SU-DHL-6 (cell line): Measurements from ENCODE around the gene HMGB1.

Source experiments
- H2AFZ ChIP-seq: fragments of 200-600 bp; sonication (generic); 2 replicates; pipeline ENCODE4 v1.6.1; 2014; ENCODE audit warnings: low read depth, mild to moderate bottlenecking, moderate library complexity, mixed read lengths, antibody characterized with exemption, low read length; ENCODE audit not compliant: severe bottlenecking
- H3F3A ChIP-seq: fragments of 200-600 bp; shearing (Covaris generic); 2 replicates; pipeline ENCODE4 v1.6.0; 2016; ENCODE audit warnings: antibody characterized with exemption, mild to moderate bottlenecking; ENCODE audit not compliant: insufficient read depth
- H3K27ac ChIP-seq: fragments of 200-600 bp; sonication (generic); 2 replicates; pipeline ENCODE4 v1.5.1; 2016; ENCODE audit warnings: low read depth, mild to moderate bottlenecking, low read length, moderate library complexity, mixed read lengths
- H3K27me3 ChIP-seq: fragments of 200-600 bp; sonication (generic), shearing (Covaris generic); 2 replicates; pipeline ENCODE4 v1.6.0; 2014; ENCODE audit warnings: mild to moderate bottlenecking, low read length
- H3K36me3 ChIP-seq: fragments of 200-600 bp; sonication (generic); 2 replicates; pipeline ENCODE4 v1.6.1; 2014; ENCODE audit warnings: mild to moderate bottlenecking, low read length, mixed read lengths
- H3K4me2 ChIP-seq: fragments of 300-600, 200-600 bp; shearing (Covaris generic), sonication (generic); 2 replicates; pipeline ENCODE4 v1.6.0; 2014; ENCODE audit warnings: low read length, low read depth, mild to moderate bottlenecking; ENCODE audit not compliant: poor library complexity, severe bottlenecking
- H3K4me3 ChIP-seq: fragments of 200-600 bp; sonication (generic); 2 replicates; pipeline ENCODE4 v1.5.1; 2014; ENCODE audit warnings: antibody characterized with exemption, low read length, mild to moderate bottlenecking, mixed read lengths; ENCODE audit not compliant: insufficient read depth, poor library complexity, severe bottlenecking
- H3K79me2 ChIP-seq: fragments of 200-600 bp; sonication (generic); 2 replicates; pipeline ENCODE4 v1.6.1; 2014; ENCODE audit warnings: mild to moderate bottlenecking, low read length, moderate library complexity; ENCODE audit not compliant: insufficient read depth
- H3K9ac ChIP-seq: fragments of 200-600 bp; sonication (generic); 2 replicates; pipeline ENCODE4 v1.7.0; 2014; ENCODE audit warnings: mild to moderate bottlenecking, low read length
- H3K9me2 ChIP-seq: fragments of 200-600 bp; sonication (generic); replicated peaks from 2 replicates; pipeline ENCODE4 v1.6.1; 2014; ENCODE audit warnings: low read length; ENCODE audit not compliant: insufficient read depth
- H3K9me3 ChIP-seq: fragments of 200-600 bp; sonication (generic); 2 replicates; pipeline ENCODE4 v1.6.1; 2014; ENCODE audit warnings: low read length, mixed read lengths; ENCODE audit not compliant: insufficient read depth
- H4K20me1 ChIP-seq: fragments of 200-600 bp; sonication (generic); 2 replicates; pipeline ENCODE4 v1.6.1; 2014; ENCODE audit warnings: low read depth, mild to moderate bottlenecking, antibody characterized with exemption, low read length, moderate library complexity, mixed read lengths
- EZH2phosphoT487 ChIP-seq: fragments of 200-600 bp; sonication (generic), shearing (Covaris generic); conservative IDR thresholded peaks from 2 replicates; pipeline ENCODE4 v1.6.1; 2018; ENCODE audit warnings: mild to moderate bottlenecking, antibody characterized with exemption, low read length, moderate library complexity, mixed read lengths
- TF ChIP-seq, protein P1 (sequence below): fragments of 200-600 bp; sonication (generic); IDR thresholded peaks from one replicate; pipeline ENCODE4 v1.5.1; 2017; ENCODE audit warnings: antibody characterized with exemption, mild to moderate bottlenecking, low read length, moderate library complexity; ENCODE audit not compliant: insufficient read depth, poor library complexity, severe bottlenecking

Gene HMGB1

DNA sequence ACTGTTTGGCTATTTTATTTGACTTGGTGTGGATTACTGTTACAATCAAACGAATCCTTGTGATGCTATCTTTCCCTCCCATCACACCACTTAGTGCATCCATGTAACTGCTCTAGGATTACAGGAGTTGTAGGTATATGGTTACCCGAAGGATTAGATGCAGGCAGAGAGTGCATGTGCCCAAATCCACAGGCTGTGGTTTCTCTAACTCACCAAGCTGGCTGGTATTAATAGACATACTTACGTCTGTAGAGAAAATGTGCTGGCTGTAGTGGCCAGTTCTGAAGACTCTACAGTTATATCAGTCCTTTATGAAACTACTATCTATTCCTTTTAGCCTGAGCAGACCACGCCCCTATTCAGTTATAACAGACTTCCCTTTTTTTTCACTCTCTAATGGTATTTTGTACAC is 1.1 kb upstream of the HMGB1 start:
- Histone ChIP-seq H4K20me1 (no peaks in the 10 kb centered on the region; the same call in 1 of the 2 replicates), H3K27me3 (no peaks in the 10 kb centered on the region), H3K9ac (peak overlapping the region; percentile 89), H2AFZ (peak overlapping the region; percentile 62), H3K27ac (peak overlapping the region; percentile 96), H3K4me2 (peak overlapping the region; percentile 92), H3F3A (peaks cover 44% of the 10 kb centered on the region), H3K79me2 (peaks cover 36% of the 10 kb centered on the region), H3K9me2 (no peaks in the 10 kb centered on the region), H3K9me3 (no peaks in the 10 kb centered on the region), H3K4me3 (peak overlapping the region; percentile 68), H3K36me3 (peaks cover 15% of the 10 kb centered on the region)
- TF ChIP-seq, protein P1, sequence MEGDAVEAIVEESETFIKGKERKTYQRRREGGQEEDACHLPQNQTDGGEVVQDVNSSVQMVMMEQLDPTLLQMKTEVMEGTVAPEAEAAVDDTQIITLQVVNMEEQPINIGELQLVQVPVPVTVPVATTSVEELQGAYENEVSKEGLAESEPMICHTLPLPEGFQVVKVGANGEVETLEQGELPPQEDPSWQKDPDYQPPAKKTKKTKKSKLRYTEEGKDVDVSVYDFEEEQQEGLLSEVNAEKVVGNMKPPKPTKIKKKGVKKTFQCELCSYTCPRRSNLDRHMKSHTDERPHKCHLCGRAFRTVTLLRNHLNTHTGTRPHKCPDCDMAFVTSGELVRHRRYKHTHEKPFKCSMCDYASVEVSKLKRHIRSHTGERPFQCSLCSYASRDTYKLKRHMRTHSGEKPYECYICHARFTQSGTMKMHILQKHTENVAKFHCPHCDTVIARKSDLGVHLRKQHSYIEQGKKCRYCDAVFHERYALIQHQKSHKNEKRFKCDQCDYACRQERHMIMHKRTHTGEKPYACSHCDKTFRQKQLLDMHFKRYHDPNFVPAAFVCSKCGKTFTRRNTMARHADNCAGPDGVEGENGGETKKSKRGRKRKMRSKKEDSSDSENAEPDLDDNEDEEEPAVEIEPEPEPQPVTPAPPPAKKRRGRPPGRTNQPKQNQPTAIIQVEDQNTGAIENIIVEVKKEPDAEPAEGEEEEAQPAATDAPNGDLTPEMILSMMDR, result no peak
- no peak for TF ChIP-seq EZH2phosphoT487

DNA sequence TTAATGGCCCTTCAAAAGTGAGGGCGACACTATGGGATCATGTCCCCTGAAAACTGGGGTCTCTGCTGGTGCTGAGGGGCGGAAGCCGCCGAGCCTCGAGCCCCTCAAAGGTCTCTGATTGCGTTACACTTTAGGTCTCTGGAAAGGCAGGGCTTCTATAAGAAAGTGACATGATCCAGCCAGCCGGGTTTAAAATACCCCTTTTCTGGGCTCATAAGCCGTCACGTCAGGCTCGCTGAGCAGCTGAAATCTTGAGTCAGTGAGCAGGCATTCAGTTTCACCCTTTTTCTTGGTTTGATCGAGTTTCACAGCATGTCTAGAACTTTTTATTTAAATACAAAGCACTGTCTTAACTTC is 600 bp upstream of the HMGB1 start:
- peak overlapping the region; percentile 62 for H2AFZ ChIP-seq
- no peaks in the 10 kb centered on the region for H3K9me2 ChIP-seq

DNA sequence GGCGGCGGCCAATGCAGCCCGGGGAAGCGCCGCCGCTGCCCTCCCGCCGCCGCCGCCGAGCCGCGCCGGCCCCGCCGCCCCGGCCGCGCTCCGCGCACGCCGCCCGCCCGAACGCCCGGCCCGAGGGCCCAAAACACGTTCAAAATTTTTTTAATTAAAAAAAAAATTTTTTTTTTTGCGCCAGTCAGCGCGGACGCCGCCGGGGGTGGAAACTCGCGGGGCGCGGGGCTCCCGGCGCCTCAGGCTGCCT is 468 bp downstream of the HMGB1 start:
- Histone ChIP-seq H3K9me3 (no peaks in the 10 kb centered on the region), H3K9ac (peak overlapping the region; percentile 89), H3K9me2 (no peaks in the 10 kb centered on the region), H3K79me2 (peaks cover 42% of the 10 kb centered on the region), H3K27me3 (no peaks in the 10 kb centered on the region), H3K36me3 (peaks cover 21% of the 10 kb centered on the region), H3F3A (peaks cover 50% of the 10 kb centered on the region), H3K4me3 (peak overlapping the region; percentile 93), H2AFZ (no peak overlapping the region), H4K20me1 (no peaks in the 10 kb centered on the region; the same call in 1 of the 2 replicates), H3K27ac (peak overlapping the region; percentile 96), H3K4me2 (peak overlapping the region; percentile 48)
- no peak for TF ChIP-seq EZH2phosphoT487
- TF ChIP-seq, protein P1, result no peak

More for the DNA sequence above, 600 bp upstream of the HMGB1 start:
- no peaks in the 10 kb centered on the region for H3K27me3 ChIP-seq
- peak overlapping the region; percentile 68 for H3K4me3 ChIP-seq
- peak overlapping the region; percentile 96 for H3K27ac ChIP-seq
- H3K9me3 ChIP-seq, result no peaks in the 10 kb centered on the region
- peak overlapping the region; percentile 92 for H3K4me2 ChIP-seq
- H3K36me3 ChIP-seq, result peaks cover 20% of the 10 kb centered on the region
- H4K20me1 ChIP-seq, result no peaks in the 10 kb centered on the region; the same call in 1 of the 2 replicates
- no peak for TF ChIP-seq EZH2phosphoT487
- TF ChIP-seq, protein P1, result no peak
- H3K9ac ChIP-seq, result peak overlapping the region; percentile 89
- peaks cover 41% of the 10 kb centered on the region for H3K79me2 ChIP-seq
- peaks cover 49% of the 10 kb centered on the region for H3F3A ChIP-seq
